K562 (cell line): Measurements from ENCODE around the gene VENTX. TPM values are rescaled to one million over a fixed set of nuclear protein-coding genes. Genes with fewer than 3 reads are reported as not detected.
A peak's percentile ranks its signal among the peaks of the same experiment; 100 is the strongest.

Source experiments
- ATAC-seq: fragments of 200-7000 bp; cut with Tn5 transposase; 3 replicates; pipeline ENCODE4 v1.9.1; 2020; ENCODE audit warnings: moderate library complexity
- BruUV-seq: library from RNA; stranded (reverse); fragments of 400-500 nt; replicated peaks from 2 replicates; lab custom pipeline; 2021; lab: Mats Ljungman, UMichigan
- CTCF ChIA-PET: fragments of 300-600 bp; formaldehyde crosslinking; extraction: SDS; loops from one replicate; lab custom pipeline; 2021; ENCODE audit warnings: low intra/inter-chr PET ratio; lab: Yijun Ruan, JAX
- POLR2A ChIA-PET: fragments of 300-600, 350-650 bp; sonication (Branson Sonifier 250); formaldehyde crosslinking; extraction: SDS; loops from one replicate; lab custom pipeline; 2021; ENCODE audit warnings: antibody characterized with exemption, inconsistent platforms; lab: Yijun Ruan, JAX
- DNase-seq, 4 experiments: peaks; one replicate each; pipeline versions ENCODE4 v3.0.0 to v3.0.0-alpha.2; 2011 to 2018; ENCODE audit warnings: low spot score in 3 of 4, mixed read lengths in 3 of 4; ENCODE audit errors: extremely low read depth in 1 of 4
- FAIRE-seq: peaks from 2 replicates; lab custom pipeline; 2011; peaks lifted over from hg19 to GRCh38; lab: Jason Lieb, UNC
- H2AFZ ChIP-seq: 2 replicates; pipeline ENCODE4 v1.6.0; 2011; ENCODE audit warnings: low read depth, low read length, control low read depth, inconsistent platforms
- H3K27ac ChIP-seq: fragments of 200-600 bp; 3 replicates; pipeline ENCODE4 v1.8.0; 2011; ENCODE audit warnings: low read depth, mild to moderate bottlenecking, control low read depth, inconsistent platforms, low read length, moderate library complexity, mixed read lengths; ENCODE audit errors: extremely low read depth
- H3K27me3 ChIP-seq, 2 experiments: fragments of 300-600 bp in 1 of 2; 2 replicates in 1 of 2; 3 replicates in 1 of 2; pipeline versions ENCODE4 v1.6.0 to v1.8.0; 2011; ENCODE audit warnings: inconsistent platforms in 2 of 2, low read length in 2 of 2, mild to moderate bottlenecking in 1 of 2, mixed read lengths in 1 of 2, moderate library complexity in 1 of 2; ENCODE audit not compliant: control insufficient read depth in 2 of 2, insufficient read depth in 2 of 2
- H3K36me3 ChIP-seq: fragments of 300-600 bp; 3 replicates; pipeline ENCODE4 v1.8.0; 2011; ENCODE audit warnings: mild to moderate bottlenecking, low read length, inconsistent platforms; ENCODE audit not compliant: control insufficient read depth, insufficient read depth
- H3K4me1 ChIP-seq, 2 experiments: fragments of 200-600 bp in 1 of 2; replicated peaks in 1 of 2; 2 replicates in 1 of 2; 3 replicates in 1 of 2; pipeline versions ENCODE4 v1.5.1 to v1.8.0; 2011; ENCODE audit warnings: inconsistent platforms in 2 of 2, low read length in 2 of 2, mild to moderate bottlenecking in 1 of 2, mixed read lengths in 1 of 2, moderate library complexity in 1 of 2; ENCODE audit not compliant: control insufficient read depth in 2 of 2, insufficient read depth in 2 of 2
- H3K4me2 ChIP-seq: 2 replicates; pipeline ENCODE4 v1.6.1; 2011; ENCODE audit warnings: low read length, control low read depth, inconsistent platforms, mixed read lengths; ENCODE audit not compliant: insufficient read depth
- H3K4me3 ChIP-seq: fragments of 200-600 bp; sonication (generic), shearing (Covaris generic); 2 replicates; pipeline ENCODE4 v1.5.1; 2016; ENCODE audit warnings: control low read depth, inconsistent platforms
- H3K79me2 ChIP-seq: fragments of 200-600 bp; 3 replicates; pipeline ENCODE4 v1.8.0; 2011; ENCODE audit warnings: low read length, inconsistent platforms; ENCODE audit not compliant: control insufficient read depth, insufficient read depth
- H3K9ac ChIP-seq, 2 experiments: 2 replicates each; pipeline versions ENCODE4 v1.6.0 to v1.6.1; 2011; ENCODE audit warnings: low read depth in 2 of 2, low read length in 2 of 2, control low read depth in 1 of 2, inconsistent platforms in 1 of 2, mild to moderate bottlenecking in 1 of 2, mixed read lengths in 1 of 2; ENCODE audit not compliant: insufficient read depth in 1 of 2
- H3K9me1 ChIP-seq: one replicate; pipeline ENCODE4 v1.6.0; 2011; ENCODE audit warnings: inconsistent platforms, mild to moderate bottlenecking, low read length, moderate library complexity; ENCODE audit not compliant: control insufficient read depth, insufficient read depth
- H3K9me3 ChIP-seq: replicated peaks from 2 replicates; pipeline ENCODE4 v1.5.1; 2011; ENCODE audit warnings: low read depth, low read length, inconsistent platforms; ENCODE audit not compliant: control insufficient read depth, insufficient read depth
- H4K20me1 ChIP-seq: replicated peaks from 2 replicates; pipeline ENCODE4 v1.6.1; 2011; ENCODE audit warnings: low read length, inconsistent platforms, mixed read lengths; ENCODE audit not compliant: control insufficient read depth, insufficient read depth
- HDGF ChIP-seq: fragments of 450-650 bp; IDR thresholded peaks from 2 replicates; pipeline ENCODE4 v1.6.1; 2016
- KDM1A ChIP-seq, 2 experiments: fragments of 450-650 bp; IDR thresholded peaks; 2 replicates each; pipeline ENCODE4 v1.6.1; 2016; ENCODE audit warnings: mild to moderate bottlenecking in 2 of 2
- PRDM10 ChIP-seq: fragments of 450-650 bp; IDR thresholded peaks from 2 replicates; pipeline ENCODE4 v1.6.1; 2018; ENCODE audit not compliant: partially characterized antibody
- ZNF395 ChIP-seq: fragments of 200-800 bp; sonication (Bioruptor generic); IDR thresholded peaks from 2 replicates; pipeline ENCODE4 v1.6.1; 2017; ENCODE audit warnings: missing genetic modification characterization, missing compliant biosample characterization
- ZNF609 ChIP-seq: sonication (generic); formaldehyde crosslinking; IDR thresholded peaks from 2 replicates; pipeline ENCODE4 v1.8.1; 2023; ENCODE audit warnings: missing genetic modification reagents, mild to moderate bottlenecking, borderline replicate concordance
- WGBS: fragments of 100-300 bp; shearing (Covaris generic); methylation state at CpG from one replicate; pipeline ENCODE4 v1.1.6; 2016; ENCODE audit warnings: low coverage, mixed read lengths; ENCODE audit not compliant: insufficient coverage; ENCODE audit errors: missing lambda C conversion rate; 5-methylcytosine and 5-hydroxymethylcytosine counted together
- in situ Hi-C: fragments of 300-500 bp; cut with MboI; formaldehyde crosslinking; loops from 4 replicates; pipeline ENCODE4 v1.15.0; 2018; ENCODE audit warnings: inconsistent platforms, mixed read lengths
- intact Hi-C: fragments of 100-400 bp; cut with micrococcal nuclease; formaldehyde crosslinking; loops from 2 replicates; pipeline ENCODE4 v1.14.2; 2022
- polyA plus RNA-seq, 8 experiments: library from polyadenylated mRNA; depleted of rRNA in 4 of 8; stranded (reverse) in 5 of 8; unstranded in 3 of 8; fragments of >200 nt; fragmentation: Nextera tagmentation in 2 of 8; fragmentation: Illumina TruSeq in 1 of 8; extraction: Ambion mirVana in 2 of 8; extraction: Trizol in 1 of 8; gene quantifications; 2 replicates each; pipeline versions ENCODE4 v1.2.1 to v1.2.3, GENCODE V29; 2011 to 2014; ENCODE audit warnings: inconsistent platforms in 1 of 8, missing spikeins in 1 of 8
- total RNA-seq, 7 experiments: library from RNA; depleted of rRNA in 6 of 7; stranded (reverse); fragments of >200 nt in 6 of 7; fragmentation: Illumina TruSeq in 2 of 7; extraction: Trizol in 2 of 7; gene quantifications; 2 replicates each; pipeline versions ENCODE4 v1.2.1 to v1.2.3, GENCODE V29; 2011 to 2021; ENCODE audit warnings: low replicate concordance in 1 of 7

Gene VENTX
- total and polyA plus RNA-seq, 9 of the 15 experiments (the other 6 are each of a cell fraction or from before 2014, with no cell fraction given): 0.07 to 0.70 (median 0.20) TPM; not detected in 1

GRCh38 chr10:133211141-133211830, 26.4 kb upstream of the VENTX start (continued):
- no peak for TF ChIP-seq PRDM10

GRCh38 chr10:133211959-133212852, 25.4 kb upstream of the VENTX start:
- BruUV-seq: no TSS peak
- Histone ChIP-seq H3K9ac (no peak overlapping the region), H4K20me1 (no peaks in the 10 kb centered on the region), H3K9me3 (no peaks in the 10 kb centered on the region; the same call in 1 of the 2 replicates), H3K36me3 (no peaks in the 10 kb centered on the region), H3K27ac (no peak overlapping the region), H3K4me3 (no peak overlapping the region), H3K4me1 (peaks cover 0 to 52% of the 10 kb centered on the region in 2 experiments; a peak in 1 of 5 replicates), H3K79me2 (no peaks in the 10 kb centered on the region), H3K9me1 (no peaks in the 10 kb centered on the region), H2AFZ (no peak overlapping the region), H3K4me2 (no peak overlapping the region), H3K27me3 (peaks cover 5 to 40% of the 10 kb centered on the region in 2 experiments; a peak in 4 of 5 replicates)
- in situ Hi-C loops (no loop called here), intact Hi-C loops (no loop called here)
- no peak for FAIRE-seq
- CTCF ChIA-PET: no interaction called here
- ATAC-seq: no peak
- POLR2A ChIA-PET: no interaction called here
- no peak for DNase-seq
- 6% methylated on average over 25 of the region's 34 CpGs for WGBS
- TF ChIP-seq KDM1A (IDR thresholded peaks at IDR 0.05): peak in 1 of 2 experiments; percentile 56; a peak in 1 of 4 replicates
- no peak for TF ChIP-seq ZNF395 (CRISPR knock-in tag)
- TF ChIP-seq ZNF609 (CRISPR knock-in tag): no peak
- no peak for TF ChIP-seq HDGF
